Fibroblast of villous mesenchyme (primary cell): ENCODE results near the gene CHD6. TPM values are rescaled to one million over a fixed set of nuclear protein-coding genes. Genes with fewer than 3 reads are reported as not detected.

Source experiments
- DNase-seq: peaks from one replicate; pipeline ENCODE4 v3.0.0-alpha.2; 2010; ENCODE audit warnings: low read depth
- H3K4me3 ChIP-seq: 2 replicates; pipeline ENCODE4 v1.5.1; 2011; ENCODE audit warnings: low read depth, mild to moderate bottlenecking, low read length
- total RNA-seq: library from RNA; depleted of rRNA; stranded (reverse); fragments of >200 nt; gene quantifications from 2 replicates; pipeline ENCODE4 v1.2.3, GENCODE V29; 2012
- TF ChIP-seq, protein P1 (sequence below): IDR thresholded peaks from 2 replicates; pipeline ENCODE4 v1.5.1; 2012; ENCODE audit warnings: low read depth, mild to moderate bottlenecking, low read length; ENCODE audit not compliant: insufficient read depth

CHD6 gene
- total RNA-seq, 1 donor, result 33.2 TPM

DNA sequence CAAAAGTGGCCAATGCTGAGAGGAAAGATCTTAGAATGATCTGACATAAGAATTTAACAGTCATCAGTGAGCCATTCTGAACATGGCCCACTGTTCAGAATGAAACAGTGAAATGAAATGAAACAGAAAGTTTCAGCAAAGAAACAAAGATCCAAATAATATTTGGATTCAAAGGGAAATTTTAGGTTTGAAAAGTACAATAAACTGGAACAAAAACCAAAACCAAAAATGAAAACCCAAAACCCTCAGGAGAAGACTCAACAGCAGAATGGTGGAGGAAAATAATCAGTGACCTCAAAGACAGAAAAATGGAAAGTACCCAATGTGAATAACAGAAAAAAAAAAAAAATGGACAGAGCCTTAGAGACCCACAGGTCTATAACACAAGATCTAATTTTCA lies 185.4 kb downstream of the CHD6 start:
- no peak overlapping the region for H3K4me3 ChIP-seq
- TF ChIP-seq, protein P1, sequence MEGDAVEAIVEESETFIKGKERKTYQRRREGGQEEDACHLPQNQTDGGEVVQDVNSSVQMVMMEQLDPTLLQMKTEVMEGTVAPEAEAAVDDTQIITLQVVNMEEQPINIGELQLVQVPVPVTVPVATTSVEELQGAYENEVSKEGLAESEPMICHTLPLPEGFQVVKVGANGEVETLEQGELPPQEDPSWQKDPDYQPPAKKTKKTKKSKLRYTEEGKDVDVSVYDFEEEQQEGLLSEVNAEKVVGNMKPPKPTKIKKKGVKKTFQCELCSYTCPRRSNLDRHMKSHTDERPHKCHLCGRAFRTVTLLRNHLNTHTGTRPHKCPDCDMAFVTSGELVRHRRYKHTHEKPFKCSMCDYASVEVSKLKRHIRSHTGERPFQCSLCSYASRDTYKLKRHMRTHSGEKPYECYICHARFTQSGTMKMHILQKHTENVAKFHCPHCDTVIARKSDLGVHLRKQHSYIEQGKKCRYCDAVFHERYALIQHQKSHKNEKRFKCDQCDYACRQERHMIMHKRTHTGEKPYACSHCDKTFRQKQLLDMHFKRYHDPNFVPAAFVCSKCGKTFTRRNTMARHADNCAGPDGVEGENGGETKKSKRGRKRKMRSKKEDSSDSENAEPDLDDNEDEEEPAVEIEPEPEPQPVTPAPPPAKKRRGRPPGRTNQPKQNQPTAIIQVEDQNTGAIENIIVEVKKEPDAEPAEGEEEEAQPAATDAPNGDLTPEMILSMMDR, result no peak
- DNase-seq, result no peak

DNA sequence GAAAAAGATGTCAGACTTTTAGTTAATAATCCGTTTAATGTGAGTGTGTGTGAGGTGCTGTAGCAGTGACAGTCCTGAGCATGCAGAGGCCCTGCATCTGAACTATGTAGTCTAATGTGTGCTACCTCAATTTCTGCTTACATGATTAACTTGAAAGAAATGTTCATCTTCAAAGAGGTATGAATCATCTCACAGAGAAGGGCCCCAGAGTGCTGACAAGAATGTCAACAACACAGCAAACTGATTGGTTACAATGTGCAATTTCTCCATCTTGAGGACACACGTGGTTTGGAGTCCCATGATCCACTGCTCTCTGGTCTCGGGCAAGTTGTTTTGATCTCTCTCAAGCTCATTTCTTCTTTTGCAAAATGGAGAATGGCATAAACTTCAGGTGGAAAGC lies 189.9 kb downstream of the CHD6 start:
- DNase-seq, result peak; percentile 89
- TF ChIP-seq, protein P1, result no peak

DNA sequence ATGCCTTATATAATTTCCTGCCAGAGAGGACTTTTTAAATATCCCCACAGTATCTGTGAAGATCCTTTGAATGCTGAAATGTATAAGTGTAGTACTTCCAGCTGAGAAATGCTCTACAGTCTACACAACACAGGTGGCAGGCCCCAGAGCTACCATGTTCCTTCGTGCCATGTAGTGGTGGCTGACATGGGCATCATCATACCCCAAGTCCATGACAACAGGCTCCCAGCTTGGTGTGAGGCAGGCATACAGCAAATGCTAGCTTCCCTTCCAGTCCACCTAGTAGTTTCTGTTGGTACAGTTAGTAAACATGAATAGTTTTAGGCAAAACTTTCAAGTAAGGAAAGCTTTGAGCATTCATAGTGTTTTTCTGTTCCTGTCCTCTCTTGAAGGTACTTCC lies 190.3 kb downstream of the CHD6 start:
- TF ChIP-seq, protein P1, result no peak
- no peak overlapping the region for H3K4me3 ChIP-seq
- no peak for DNase-seq

More for the DNA sequence above, 189.9 kb downstream of the CHD6 start:
- no peak overlapping the region for H3K4me3 ChIP-seq

DNA sequence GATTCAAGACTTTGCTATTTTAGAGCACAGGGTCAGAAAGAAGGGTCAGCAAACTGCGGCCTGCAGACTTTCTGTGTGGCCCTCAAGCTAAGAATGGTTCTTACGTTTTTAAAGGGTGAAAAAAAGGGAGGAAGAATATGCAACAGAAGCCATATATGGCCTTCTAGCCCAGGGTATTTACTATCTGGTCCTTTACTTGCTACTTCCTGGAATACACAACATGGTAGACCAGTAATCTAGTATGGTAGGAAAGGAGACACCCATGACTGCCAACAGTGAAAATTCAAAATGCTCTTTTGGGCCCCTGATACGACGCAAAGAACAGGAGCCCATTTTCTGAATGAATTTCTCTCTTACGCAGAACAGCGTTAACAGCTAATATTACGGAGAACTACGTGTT lies 191.2 kb downstream of the CHD6 start:
- TF ChIP-seq, protein P1, result no peak
- H3K4me3 ChIP-seq, result no peak overlapping the region
- no peak for DNase-seq

DNA sequence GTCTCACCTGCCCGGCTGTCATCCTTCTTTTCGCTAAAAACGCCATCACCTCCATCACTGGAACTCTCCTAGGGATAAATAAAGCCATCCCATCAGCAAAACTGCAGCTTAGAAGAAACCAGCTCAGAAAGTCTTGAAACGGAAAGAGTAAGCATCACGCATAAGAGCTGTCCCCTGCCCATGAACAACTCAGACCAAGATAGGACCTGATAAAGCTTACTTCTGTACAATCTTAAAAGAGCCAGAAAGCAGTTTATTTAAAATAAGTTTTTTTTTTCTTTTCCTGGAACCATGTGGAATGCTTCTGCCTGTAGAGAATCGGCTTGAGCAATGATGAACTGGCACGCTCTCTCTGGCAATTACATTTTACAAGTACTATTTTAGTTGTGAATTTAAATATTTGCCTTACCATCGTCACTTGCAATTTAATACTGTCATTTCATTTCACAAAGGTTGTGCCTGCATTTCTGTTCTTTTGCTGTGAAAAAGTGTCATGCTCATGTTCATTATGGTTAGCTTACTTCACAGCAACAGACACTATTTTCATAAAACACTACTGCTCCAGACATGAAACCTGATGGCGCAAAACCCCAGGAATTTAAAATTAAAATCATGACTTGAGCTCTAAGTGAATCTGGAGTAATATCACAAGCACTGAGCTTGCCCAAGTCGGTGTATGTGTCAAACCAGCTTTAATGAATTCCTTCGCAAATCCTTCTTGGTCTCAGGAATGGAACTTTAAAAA lies 191.9 kb downstream of the CHD6 start:
- no peak for DNase-seq
- TF ChIP-seq, protein P1, result no peak
- H3K4me3 ChIP-seq, result no peak overlapping the region

DNA sequence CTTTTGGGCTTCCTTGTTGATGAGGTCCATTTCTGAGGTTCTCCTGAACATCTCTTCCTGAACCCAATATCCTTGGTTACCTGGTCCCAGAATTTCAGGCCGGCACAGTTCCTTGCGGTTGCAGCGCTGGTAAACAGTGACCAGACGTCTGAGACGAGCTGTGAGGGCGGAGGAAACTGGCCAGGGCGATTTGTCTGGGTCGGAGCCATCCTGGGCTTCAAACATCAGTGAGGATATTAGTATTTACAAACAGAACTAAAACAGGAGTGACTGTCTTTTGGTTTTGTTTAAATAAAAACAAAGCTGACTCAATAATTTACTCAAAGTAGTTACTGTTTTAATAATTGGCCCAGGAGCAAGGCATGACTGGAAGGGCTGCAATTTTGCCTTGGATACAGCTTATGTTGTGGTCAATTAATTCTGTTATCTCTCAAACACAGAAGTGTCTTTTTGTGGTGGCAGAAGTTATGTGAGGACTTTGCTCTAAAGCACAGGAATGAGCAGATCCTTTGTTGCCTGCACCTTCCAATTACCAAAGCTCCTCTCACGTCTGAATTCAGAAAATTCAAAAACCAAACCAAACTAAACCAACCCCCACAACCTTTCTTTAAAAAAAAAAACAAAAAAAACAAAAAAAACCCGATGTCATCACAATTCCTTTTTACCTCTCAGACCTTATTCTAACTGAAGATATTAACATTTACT lies 192.8 kb downstream of the CHD6 start:
- TF ChIP-seq, protein P1, result no peak
- no peak overlapping the region for H3K4me3 ChIP-seq
- peak; percentile 76 for DNase-seq
